C4-2B (cell line): ENCODE results near the gene PDE8B.

Source experiments
- ZFX ChIP-seq: fragments of 450-650 bp; IDR thresholded peaks from 2 replicates; pipeline ENCODE4 v1.6.1; 2017
- TF ChIP-seq, protein P1 (sequence below): fragments of 450-650 bp; conservative IDR thresholded peaks from 2 replicates; pipeline ENCODE4 v1.5.1; 2017; ENCODE audit warnings: mild to moderate bottlenecking

DNA sequence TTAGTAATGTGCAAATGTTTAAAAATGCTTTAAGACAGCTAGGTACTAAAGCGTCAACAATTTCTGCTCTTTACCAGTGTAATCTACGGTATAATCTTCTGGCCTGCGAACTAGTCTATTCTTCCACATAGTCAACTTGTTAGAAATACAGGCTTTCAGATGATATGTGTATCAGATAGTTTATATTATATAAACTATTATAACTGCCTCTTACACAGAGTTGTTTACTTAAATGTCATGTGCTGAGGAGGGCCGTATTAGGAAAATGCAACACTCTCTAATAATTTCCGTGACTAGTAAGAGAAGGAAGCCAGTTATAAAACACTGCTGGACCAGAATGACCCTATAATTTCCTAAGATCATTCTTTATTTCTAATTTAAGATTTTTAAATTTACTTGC, 218.0 kb downstream of the PDE8B start:
- TF ChIP-seq, protein P1, sequence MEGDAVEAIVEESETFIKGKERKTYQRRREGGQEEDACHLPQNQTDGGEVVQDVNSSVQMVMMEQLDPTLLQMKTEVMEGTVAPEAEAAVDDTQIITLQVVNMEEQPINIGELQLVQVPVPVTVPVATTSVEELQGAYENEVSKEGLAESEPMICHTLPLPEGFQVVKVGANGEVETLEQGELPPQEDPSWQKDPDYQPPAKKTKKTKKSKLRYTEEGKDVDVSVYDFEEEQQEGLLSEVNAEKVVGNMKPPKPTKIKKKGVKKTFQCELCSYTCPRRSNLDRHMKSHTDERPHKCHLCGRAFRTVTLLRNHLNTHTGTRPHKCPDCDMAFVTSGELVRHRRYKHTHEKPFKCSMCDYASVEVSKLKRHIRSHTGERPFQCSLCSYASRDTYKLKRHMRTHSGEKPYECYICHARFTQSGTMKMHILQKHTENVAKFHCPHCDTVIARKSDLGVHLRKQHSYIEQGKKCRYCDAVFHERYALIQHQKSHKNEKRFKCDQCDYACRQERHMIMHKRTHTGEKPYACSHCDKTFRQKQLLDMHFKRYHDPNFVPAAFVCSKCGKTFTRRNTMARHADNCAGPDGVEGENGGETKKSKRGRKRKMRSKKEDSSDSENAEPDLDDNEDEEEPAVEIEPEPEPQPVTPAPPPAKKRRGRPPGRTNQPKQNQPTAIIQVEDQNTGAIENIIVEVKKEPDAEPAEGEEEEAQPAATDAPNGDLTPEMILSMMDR = no peak
- no peak for TF ChIP-seq ZFX
